T-helper 1 cell treated with Interleukin-12 subunit alpha and Interleukin-12 subunit beta and Interleukin-4 antibody, amounts not matched to agents 30 ng/mL and 1 ng/mL, for 36 hours (primary cell): ENCODE measurements around the gene TMEM132A. TPM values are rescaled to one million over a fixed set of nuclear protein-coding genes. Genes with fewer than 3 reads are reported as not detected.

Source experiments
- intact Hi-C: fragments of 100-400 bp; cut with micrococcal nuclease; formaldehyde crosslinking; loops from one replicate; pipeline ENCODE4 v1.15.1; 2024
- total RNA-seq: library from RNA; stranded (reverse); gene quantifications from 2 replicates; pipeline ENCODE4 v1.2.3, GENCODE V29; 2022

The TMEM132A gene, protein sequence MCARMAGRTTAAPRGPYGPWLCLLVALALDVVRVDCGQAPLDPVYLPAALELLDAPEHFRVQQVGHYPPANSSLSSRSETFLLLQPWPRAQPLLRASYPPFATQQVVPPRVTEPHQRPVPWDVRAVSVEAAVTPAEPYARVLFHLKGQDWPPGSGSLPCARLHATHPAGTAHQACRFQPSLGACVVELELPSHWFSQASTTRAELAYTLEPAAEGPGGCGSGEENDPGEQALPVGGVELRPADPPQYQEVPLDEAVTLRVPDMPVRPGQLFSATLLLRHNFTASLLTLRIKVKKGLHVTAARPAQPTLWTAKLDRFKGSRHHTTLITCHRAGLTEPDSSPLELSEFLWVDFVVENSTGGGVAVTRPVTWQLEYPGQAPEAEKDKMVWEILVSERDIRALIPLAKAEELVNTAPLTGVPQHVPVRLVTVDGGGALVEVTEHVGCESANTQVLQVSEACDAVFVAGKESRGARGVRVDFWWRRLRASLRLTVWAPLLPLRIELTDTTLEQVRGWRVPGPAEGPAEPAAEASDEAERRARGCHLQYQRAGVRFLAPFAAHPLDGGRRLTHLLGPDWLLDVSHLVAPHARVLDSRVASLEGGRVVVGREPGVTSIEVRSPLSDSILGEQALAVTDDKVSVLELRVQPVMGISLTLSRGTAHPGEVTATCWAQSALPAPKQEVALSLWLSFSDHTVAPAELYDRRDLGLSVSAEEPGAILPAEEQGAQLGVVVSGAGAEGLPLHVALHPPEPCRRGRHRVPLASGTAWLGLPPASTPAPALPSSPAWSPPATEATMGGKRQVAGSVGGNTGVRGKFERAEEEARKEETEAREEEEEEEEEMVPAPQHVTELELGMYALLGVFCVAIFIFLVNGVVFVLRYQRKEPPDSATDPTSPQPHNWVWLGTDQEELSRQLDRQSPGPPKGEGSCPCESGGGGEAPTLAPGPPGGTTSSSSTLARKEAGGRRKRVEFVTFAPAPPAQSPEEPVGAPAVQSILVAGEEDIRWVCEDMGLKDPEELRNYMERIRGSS
- 0.59 and 1.0 TPM in 2 replicates for total RNA-seq

DNA sequence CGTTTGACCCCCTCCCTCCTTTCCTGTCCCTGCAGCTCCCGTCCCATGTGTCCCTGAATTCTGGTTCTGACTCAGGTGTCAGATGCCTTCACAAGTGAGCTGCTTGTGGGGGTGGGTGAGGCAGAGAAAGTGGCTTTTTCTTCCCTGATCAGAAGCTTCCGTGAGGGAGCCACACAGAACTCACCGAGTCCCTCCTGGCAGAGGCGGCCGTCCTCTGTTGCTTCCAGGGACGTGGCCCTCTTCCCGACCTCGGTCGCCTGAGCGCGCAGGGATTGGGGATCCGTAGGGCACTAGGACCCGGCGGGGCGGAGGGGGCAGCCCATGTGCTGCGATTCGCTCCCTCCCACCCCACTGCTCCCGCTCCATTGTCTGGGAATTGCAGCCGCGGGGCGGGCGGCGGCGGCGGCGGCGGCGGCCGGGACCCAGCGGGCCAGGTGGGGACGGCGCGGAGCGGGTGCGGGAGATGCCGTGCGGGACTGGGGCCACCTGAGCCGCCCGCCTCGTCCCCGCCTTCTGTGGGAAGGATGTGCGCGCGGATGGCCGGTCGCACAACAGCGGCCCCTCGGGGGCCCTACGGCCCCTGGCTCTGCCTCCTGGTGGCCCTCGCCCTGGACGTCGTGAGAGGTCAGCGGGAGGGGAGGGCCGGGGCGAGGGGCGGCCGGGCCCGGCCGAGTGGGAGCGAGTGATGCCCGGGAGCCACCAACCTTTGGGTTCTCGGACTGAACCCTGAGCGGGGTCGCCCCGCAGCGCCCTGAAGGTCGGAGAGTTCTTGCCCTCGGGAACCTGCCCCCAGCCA is at the start of gene TMEM132A:
Gene TMEM132A, plus strand, starts transcription at position 351 of the 796 bp plus-strand sequence. Its CDS starts 174 bp downstream, at position 525.
- intact Hi-C loops, result loop anchor here (1.0 kb wide), 1 partner anchor 9 kb away; no protein-coding TSS in a partner anchor

DNA sequence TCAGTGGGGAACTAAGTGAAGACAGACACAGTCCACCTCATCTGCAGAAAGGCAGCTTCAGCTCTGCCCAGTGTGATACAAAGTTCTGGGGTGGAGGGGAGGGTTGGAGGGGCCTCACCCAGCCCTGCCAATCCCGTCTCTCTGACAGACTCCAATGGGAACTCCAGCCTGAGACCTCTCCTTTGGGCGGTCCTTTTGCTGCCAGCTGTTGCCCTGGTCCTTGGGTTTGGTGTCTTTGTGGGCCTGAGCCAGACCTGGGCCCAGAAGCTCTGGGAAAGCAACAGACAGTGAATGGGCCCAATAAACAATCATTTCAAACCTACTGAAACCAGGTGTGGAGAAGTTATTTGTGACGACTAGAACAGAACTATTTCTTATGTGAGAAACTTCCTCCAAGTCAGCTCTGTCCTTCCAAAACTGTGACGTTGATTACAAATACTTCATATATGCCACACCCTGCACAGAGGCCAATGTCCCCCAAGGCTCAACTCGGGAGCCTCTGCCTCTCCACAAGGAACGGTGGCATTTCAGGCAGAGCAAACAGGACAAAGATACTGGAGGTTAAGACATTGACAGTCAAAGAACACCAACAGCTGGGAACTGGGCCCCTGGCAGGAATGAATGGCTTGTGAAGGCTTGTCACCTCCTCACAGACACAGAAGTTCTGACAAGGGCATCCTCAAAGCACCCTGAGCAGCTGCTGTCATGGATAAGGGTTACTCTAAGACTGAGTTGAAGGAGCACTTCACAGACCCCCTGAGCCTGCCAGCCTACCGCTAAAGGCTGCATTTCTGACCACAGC is 48.7 kb upstream of the TMEM132A start:
- intact Hi-C loops, result no loop called here

DNA sequence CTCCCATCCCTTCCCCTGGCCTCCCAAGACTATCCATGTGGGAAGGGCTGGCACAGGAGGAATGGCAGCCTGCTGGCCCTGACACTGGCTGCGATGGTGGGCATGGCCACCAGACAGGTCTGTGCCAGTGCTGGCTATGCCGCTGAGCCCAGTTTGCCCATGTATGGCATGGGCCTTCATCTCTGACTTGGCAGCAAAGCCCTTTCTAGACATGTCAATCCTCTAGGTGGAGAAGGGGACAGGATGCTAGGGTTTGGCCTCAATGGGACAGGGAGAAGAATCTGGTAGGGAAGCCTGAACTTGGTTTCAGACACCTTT is 48.1 kb upstream of the TMEM132A start:
- intact Hi-C loops, result no loop called here

DNA sequence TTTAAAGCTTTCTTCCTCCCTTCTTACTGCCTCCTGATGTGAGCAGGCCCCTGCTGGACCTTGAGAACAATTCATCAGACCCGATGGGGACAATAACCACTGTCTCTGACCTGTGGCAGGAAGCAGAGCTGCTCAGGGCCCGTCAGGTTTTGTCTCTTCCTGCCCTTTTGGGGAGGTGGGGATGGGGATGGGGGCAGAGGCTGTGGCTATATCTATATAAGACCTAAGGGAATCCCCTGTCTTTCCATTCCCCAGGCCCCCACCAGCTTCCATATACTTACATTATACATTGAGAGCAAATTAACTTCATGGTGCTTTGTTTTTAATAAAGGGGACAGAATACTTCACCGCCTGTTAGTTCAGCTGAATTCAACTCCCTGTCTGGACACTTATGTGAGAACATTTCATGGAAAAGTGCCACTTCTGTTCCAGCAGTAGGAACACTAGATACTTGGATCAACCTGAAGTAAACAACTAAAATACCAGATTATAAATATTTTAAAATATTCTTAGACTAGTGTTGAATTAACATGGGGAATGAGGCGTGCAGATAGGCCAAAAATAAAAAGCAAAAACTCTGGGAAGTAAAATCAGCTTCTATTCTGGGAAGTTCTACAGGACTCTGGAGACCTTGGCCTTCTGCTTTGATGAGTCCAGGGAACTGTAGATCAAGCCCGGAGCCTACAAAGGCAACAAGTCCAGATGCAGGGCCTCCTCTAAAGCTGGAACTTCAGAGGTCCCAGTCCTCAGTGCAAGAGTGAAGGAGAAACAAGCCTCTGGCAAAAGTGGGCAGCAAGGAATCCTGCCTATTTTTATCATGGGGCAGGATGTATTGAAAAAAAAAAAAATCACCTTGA is 45.8 kb upstream of the TMEM132A start:
- intact Hi-C loops, result no loop called here

DNA sequence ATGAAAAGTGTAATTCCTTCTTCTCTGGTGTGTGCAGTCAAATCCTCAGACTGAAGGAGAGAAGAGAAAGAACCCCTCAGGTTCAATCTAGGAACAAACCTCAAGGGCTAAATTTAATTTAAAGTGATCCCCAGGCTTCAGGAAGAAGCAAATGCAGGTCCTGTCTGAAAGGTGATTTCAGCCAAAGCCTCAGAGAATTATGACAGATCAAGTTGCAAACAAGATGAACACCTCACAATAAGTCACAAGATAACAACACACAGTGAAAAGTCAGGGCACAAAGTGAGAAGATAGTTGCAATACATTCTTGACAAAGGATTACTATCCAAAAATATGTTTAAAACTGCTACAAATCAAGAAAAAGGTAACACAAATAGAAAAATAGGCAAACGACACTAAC is 45.2 kb upstream of the TMEM132A start:
- intact Hi-C loops, result no loop called here

DNA sequence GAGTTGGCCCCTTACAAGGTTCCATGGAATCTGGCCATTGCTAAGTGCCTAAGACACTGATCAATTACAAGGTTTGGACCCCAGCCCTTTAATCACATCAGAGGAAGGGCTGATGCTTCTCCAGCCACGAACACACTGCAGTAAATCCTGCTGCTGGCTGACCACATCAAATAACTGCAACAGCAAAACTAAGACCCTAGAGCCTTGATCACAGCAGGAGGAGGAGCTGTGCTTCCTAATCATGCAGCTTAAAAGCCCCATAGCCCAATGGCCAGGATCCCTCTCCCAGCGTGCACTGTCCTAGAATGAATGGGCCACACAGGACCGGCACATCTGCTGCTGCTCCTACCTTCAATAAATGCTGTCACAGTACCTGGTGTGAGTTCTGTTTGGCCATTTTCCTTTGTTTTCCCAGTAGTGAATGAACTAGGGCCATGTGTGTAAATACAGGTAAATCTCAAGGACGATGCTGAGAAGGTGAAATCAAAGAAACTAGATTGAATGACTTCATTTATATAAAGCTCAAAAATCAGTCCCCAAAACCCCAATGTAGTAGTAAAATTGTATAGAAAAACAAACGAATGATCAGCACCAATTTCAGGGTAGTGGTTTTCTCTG is 44.2 kb upstream of the TMEM132A start:
- intact Hi-C loops, result no loop called here

DNA sequence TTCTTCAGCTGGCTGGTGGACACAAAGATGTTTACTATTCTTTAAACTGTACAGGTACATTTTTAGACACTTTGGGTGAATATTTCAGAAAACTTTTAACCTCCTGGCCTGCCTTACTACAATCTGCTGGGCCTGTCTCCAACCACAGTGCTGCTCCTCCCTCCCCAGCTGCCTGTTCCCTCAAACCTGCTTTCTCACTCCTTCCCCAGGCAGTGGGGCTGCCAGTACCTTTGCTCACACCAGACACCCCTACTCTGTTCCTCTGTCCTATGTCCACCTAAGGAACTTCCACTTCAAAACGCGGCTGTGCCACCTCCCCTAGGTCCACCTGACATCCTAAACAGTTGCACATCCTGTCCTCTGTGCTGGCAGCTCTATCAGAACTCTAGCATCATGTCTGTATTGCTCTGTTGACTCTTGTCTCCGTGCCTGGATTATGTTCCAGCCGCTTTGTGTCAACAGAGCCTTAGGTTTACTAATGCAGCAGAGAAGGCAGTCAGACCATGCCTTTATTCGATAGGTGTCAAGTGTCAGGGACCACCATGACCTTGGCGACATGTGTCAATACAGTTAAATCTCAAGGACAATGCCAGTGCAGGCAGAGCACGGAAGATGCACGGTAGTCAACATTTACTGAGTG is 43.5 kb upstream of the TMEM132A start:
- intact Hi-C loops, result no loop called here

DNA sequence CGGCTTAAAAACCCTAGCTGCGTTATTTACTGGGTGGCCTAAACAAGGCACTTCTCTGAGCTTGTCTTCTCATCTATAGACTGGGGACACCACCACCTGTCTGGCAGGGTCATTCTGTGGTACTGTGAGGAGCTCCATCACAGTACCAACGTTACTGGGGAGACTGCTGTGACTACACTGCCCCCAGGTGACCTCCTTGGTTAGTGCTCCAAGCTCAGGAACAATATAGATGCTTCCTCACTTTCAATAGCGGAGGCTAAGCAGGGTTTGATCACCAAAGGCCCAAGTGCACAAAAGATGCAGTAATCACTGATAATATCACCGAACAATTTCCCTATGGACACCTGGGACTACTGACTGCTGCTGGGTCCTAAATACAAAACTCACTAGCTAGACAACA is 36.7 kb upstream of the TMEM132A start:
- intact Hi-C loops, result loop anchor here (1.0 kb wide), 2 partner anchors 56 to 112 kb away; no protein-coding TSS in a partner anchor

DNA sequence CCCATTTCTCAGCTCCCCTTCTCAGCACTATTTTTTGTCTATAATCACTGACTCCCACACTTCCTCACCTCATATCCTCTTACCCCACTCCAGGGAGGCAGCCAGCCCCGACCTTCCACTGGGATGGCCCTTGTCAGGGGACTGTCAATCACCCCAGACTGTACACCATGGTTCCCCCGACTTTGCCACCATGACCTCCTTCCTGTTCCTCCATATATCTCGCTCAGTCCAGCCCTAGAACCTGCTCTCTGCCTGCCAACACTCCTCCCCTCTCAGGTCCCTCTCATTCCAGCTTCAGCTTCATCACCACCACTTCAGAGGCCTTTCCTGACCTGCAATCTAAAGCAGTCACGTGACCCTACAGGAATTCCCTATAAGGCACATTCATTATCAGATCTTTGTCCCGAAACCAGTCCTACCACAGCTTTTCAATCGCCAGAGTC is 34.4 kb upstream of the TMEM132A start:
- intact Hi-C loops, result no loop called here

DNA sequence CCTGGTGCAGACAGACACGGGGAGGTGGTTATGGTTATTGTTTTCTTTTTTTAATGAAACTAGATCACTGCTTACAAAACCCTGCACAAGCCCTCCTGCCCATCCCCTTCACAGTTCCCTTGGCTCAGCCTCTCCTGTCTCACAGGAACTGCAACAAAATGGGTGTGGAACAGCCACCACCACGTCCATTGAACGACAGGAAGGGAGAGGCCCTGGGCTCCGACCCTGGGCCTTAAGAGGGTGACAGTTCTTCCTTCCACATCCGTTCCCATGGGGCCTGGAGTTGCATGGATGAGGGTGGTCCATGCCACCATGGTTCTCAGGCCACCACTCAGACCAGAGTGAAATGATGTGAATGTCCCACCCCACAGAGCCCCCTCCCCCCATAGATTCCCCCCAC is 33.6 kb upstream of the TMEM132A start:
- intact Hi-C loops, result no loop called here

DNA sequence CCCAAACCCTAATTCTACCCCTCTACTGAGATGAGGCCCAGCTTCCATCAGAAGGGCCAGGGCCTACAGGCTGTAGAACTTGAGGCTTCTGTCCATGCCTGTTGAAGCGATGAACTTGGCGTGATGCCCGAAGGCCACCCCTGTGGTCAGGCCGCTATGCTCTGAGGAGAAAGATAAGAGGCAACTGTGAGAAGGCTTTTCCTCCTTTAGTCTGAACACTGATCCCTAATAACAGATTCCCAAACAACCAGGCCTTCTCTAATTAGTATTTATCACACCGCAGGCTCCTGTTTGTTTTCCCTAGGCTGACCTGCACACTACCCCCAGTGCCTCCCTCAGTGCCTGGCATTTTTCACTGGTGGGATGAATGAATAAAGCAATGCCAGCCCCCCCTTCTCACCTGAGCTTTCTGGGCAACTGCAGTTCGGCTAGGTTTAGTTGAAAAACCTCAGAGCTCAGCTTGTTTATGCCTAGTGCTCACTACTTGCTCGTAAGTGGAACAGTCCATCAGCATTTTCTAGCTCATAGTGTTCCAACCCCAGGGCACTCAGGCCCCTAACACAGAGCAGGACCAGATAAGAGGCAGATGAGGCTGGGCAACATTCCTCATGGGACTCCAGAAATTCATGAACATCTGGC is 33.0 kb upstream of the TMEM132A start:
- intact Hi-C loops, result no loop called here

DNA sequence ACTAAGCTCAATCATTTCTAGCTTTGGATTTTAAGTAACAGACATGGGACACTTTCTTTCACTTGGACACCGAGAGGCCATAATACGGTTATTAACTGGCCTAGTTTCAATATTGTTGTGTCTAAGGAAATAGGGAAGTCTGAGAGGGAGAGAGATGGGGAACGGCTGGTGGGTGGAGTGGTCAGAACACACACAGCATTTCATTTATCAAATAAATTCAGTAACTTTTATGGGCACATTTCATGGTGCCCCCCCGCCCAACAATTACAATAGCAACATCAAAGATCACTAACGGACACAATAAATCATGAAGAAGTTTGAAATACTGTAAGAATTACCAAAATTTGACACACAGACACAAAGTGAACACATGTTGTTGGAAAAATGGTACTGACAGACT is 28.6 kb upstream of the TMEM132A start:
- intact Hi-C loops, result no loop called here

DNA sequence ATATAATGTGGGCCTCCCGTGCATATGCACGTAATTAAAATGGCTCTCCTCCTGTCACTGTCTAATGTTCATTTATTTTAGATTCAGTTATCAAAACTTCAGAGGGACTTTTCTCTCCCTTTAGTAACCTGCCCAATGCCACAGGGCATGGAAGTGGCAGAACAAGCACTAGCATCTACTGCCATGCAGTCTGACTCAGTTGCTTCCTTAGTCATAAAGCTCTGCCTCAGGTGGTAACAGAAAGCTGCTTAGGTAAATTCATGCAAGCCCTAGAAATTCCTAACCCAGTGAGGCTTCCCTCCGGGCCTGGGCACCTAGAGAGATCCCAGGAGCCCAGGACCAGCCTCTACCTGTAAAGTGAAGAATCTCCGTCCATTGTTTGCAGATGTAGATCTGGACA is 26.8 kb upstream of the TMEM132A start:
- intact Hi-C loops, result no loop called here

DNA sequence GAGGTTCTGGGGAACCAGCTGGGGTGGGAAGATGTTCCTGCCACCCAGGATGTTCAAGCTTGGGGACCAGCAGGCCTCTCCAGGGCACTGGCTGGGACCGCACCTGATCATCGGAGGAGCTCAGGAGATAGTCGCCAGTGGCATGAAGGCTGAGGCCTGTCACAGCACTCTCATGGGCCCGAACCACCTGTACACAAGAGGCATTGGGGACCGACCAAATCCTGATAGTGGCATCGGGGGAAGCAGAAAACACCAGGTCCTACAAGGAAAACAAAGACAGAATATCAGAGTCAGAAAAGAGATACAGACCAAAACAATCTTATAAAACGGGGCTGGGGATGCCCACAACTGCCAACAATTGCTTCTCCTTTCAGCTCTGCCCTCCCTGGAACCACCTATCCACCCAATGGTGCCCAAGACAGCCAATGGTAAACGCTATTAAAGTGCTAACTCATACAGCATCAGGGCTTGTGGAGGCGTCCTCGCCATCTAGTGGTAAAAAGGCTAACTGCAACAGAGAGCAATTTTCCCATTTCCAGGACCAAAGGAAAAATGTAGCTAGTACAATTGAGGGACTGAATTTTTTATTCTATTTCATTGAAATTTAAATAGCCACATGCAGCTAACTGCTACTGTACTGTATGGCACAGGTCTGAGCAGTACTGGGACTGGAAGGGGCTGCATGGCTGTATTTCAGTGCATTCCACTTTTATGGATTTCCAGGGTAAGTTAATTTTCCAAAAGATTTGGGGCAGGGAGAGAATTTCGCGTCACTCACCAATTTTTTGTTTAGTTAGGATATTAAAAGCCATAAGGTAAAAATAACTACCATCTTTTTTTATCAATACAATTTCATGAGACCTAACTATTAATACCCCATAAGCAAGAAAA is 25.0 kb upstream of the TMEM132A start:
- intact Hi-C loops, result loop anchor here (1.0 kb wide), 2 partner anchors 68 to 124 kb away; no protein-coding TSS in a partner anchor

DNA sequence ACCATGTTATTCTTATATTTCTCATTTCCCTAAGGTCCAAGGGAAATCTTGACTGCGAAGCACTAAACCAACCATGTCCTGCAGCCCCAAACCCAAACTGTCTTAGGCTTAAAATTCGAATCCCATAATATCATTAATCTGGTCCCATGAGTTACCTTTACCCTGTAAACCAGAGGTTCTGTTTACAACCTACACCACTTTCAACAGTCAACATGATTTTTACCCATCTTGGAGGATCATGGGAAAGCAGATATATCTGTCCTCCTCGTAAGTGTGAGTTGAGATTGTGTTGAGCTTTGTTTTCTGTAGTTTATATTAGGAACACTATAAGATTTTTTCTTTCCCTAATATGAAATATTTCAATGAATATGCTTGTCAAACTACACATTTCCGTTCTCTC is 24.3 kb upstream of the TMEM132A start:
- intact Hi-C loops, result loop anchor here (1.0 to 10.0 kb wide), 3 partner anchors 69 to 895 kb away; partner anchors contain the start of genes FEN1 and TMEM258

DNA sequence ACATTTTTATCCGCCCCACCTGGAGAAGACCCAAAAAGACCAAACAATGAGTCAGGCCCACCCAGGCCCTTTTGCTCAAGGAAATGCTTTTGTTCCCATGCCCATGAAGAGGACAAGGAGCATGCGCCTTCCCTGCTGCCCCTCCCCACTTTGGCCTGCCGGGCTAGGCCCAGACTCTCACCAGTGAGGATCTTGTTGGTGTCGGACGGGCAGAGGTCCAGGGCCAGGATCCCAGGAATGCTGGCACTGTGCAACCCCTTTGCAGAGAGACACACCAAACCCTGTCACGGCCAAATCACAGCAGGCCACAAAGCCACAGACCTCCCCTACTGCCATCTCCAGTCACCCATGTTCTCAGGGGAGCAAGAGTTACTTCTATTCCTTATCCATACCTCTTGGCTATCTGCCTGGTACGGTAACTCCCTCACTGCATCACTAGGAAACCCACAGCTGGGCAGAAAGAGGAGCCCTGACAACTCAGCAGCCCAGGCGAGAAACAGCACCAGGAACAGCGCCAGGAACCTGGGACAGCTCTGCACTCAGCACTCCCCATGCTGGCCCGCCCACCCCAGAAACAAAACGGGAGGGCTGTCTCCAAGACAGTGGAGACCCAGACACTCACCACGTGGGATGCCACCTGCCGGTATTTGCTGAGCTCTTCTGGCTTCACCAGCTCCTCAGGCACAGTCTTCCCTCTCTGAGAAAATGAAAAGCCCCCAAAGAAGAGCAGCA is 23.4 kb upstream of the TMEM132A start:
- intact Hi-C loops, result loop anchor here (10.0 kb wide), 1 partner anchor 894 kb away; the partner anchor contains the start of genes FEN1 and TMEM258
